LNCAP (cell line): ENCODE measurements around the gene COX5A.

Source experiments
- CTCF ChIP-seq: fragments of 450-650 bp; IDR thresholded peaks from 2 replicates; pipeline ENCODE4 v1.5.1; 2017; ENCODE audit warnings: mild to moderate bottlenecking

COX5A gene

DNA sequence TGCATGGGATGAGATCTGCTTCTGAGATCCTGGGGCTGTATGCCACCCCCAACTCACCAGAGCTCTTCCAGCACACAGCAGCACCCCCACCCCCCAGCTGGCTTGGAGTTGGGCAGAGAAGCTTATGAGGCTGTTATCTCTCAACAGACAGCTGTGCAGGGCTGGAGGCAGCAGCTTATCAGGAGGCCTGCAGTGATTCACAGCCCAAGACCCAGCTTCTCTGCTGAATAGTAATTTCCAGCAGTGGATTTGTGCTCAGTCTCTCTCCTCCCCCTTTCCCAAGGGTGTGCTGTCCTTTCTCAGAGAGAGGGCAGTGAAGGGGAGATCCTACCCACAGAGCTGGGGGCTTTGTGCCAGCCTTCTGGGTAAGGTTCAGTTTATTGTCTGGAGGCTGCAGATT, 16.6 kb upstream of the COX5A start:
- TF ChIP-seq CTCF = no peak

GRCh38 chr15:74951006-74951405, 13.1 kb upstream of the COX5A start:
- TF ChIP-seq CTCF = no peak

DNA sequence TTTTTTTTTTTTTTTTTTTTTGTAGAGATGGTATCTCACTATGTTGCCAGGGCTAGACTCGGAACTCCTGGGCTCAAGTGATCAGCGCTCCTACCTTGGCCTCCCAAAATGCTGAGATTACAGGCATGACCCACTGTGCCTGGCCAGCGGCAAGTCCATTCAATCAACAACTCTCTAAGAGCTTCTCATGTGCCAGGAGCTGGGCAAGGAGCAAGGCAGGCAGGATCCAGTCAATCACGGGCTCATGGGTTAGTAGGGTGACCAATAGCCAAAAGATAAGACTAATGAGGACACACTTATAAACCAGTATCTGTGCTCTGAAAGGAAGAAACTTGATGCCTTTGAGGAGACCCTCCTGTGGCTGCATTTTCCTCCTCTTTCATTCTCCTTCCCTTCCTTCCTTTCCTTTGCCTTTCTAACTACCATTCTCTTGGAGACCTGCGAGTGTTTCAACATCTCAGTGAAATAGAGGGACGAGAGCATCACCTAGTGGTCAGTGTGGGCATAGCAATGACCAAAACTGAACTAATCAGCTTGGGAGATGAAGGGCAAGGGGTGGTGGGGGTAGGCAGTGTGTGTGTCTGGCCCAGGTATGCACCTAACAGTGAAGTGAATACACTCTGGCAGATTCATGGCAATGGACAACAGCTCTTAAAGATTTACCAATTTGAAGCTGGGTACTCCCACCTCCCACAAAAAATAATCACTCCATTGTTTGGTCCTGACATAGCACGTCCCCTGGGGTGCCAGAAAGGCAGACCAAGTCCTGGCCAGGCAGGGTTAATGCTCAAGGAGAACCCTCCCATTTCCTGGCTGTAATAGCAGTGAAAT, 12.4 kb upstream of the COX5A start:
- peak; percentile 99 for TF ChIP-seq CTCF

- TF ChIP-seq CTCF = no peak
Measured at GRCh38 chr15:74937272-74937589, 642 bp downstream of the COX5A start.

DNA sequence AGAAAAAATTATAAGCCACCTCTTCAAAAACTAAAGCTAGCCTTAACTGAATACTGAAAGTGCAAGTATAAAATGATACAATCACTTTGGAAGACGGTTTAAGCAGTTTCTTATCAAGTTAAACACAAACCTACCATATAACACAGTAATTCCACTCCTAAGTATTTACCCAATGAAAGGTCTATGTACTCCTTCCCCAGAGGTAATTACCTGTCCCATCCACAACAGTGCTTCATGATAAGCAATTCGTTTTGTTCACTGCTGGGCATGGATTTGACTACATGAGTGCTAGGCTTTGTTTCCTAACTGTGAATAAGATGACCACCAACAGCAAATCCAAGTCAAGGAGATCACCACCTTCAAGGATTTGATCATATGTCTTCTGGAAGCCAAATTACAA, 4.3 kb downstream of the COX5A start:
- no peak for TF ChIP-seq CTCF

- TF ChIP-seq CTCF = no peak
Measured at GRCh38 chr15:74928771-74929198, 9.1 kb downstream of the COX5A start.

DNA sequence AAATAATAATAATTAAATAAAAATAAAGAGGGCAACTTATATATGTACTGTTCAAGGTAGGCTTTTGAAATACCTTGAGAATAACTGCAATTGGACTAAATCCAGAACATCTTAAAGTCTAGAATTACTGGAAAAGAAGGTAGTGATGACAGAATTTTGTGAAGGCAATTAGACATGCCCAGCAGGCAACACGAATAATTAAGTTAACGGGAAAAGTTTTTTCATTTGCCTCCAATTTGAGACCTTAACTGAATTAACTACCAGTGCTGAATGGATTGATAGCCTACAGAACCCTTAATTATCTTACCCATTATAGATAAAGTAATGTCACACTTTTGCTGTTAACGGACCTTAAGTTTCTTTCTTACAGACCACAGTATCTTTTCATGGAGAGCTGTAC, 13.3 kb downstream of the COX5A start:
- no peak for TF ChIP-seq CTCF

GRCh38 chr15:74920456-74920855, 17.4 kb downstream of the COX5A start:
- no peak for TF ChIP-seq CTCF
